Neuron (in vitro differentiated cells): ENCODE data around the gene HORMAD2.
A peak's percentile ranks its signal among the peaks of the same experiment; 100 is the strongest.
"Not testable (repeated sequence)": the region's sequence is repeated elsewhere in the genome, so short reads cannot be mapped to it uniquely, and the experiment has no call there.

Experiments used
- H2AFZ ChIP-seq: one replicate; pipeline ENCODE4 v1.6.1; 2013; ENCODE audit warnings: low read depth, mild to moderate bottlenecking, inconsistent platforms, low read length, moderate library complexity
- H3K27me3 ChIP-seq: one replicate; pipeline ENCODE4 v1.6.1; 2013; ENCODE audit warnings: low read length; ENCODE audit not compliant: insufficient read depth
- H3K36me3 ChIP-seq: one replicate; pipeline ENCODE4 v1.6.1; 2013; ENCODE audit warnings: low read length; ENCODE audit not compliant: insufficient read depth
- H3K4me1 ChIP-seq: one replicate; pipeline ENCODE4 v1.6.1; 2013; ENCODE audit warnings: low read length; ENCODE audit not compliant: insufficient read depth
- H3K4me3 ChIP-seq: 2 replicates; pipeline ENCODE4 v1.5.1; 2013; ENCODE audit warnings: mild to moderate bottlenecking, low read length, moderate library complexity
- H3K9me3 ChIP-seq: one replicate; pipeline ENCODE4 v1.6.1; 2013; ENCODE audit warnings: low read length

The HORMAD2 gene

GRCh38 chr22:30196141-30196879 is 116.0 kb downstream of the HORMAD2 start:
- peak overlapping the region; percentile 63 for H2AFZ ChIP-seq
- H3K4me3 ChIP-seq: peak overlapping the region; percentile 32
- H3K9me3 ChIP-seq: no peaks in the 10 kb centered on the region
- no peaks in the 10 kb centered on the region for H3K27me3 ChIP-seq
- H3K4me1 ChIP-seq: peaks cover 18% of the 10 kb centered on the region
- H3K36me3 ChIP-seq: no peaks in the 10 kb centered on the region

DNA sequence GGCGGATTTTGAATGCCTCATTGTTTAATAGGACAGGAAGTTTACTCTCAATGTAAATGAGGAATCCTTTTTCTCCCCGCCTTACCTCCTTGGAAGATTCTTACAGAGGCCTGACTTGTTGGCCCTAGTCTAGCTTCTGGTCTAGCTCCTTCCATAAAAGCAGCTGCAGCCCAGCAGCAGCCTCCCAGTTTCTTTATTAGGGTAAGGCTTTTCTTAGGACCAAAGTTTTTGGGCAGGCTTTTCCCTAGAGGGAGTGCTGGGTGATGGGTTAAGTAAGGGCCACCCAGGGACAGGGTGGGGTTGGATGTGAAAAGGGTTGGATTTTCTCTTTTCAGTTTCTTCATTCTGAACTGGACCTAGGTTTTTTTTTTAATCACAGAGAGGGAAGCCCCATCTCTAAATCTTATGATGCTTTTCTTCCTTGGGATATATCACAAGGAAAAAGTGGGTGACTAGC is 116.6 kb downstream of the HORMAD2 start:
- Histone ChIP-seq H3K4me3 (peak overlapping the region; percentile 32), H3K27me3 (no peaks in the 10 kb centered on the region), H3K9me3 (no peaks in the 10 kb centered on the region), H2AFZ (peak overlapping the region; percentile 63), H3K36me3 (no peaks in the 10 kb centered on the region), H3K4me1 (peaks cover 18% of the 10 kb centered on the region)

DNA sequence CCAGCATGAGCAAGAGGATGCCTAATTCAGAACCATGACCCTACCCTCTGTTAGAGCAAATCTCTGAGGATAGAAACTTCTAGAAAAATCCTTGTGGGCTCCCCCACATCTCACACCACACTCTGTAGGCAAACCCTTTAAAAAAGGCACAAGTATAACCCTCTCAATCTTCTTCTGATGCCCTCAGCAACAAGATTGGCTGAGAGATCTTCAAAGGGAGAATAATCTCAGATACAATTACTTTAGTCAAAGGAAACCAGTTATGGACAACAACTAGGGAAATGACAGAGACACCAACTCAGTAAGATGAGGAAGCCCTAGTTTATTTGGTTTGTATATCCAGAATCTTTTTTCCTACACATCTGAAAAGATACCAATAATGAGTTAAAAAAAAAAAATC is 117.1 kb downstream of the HORMAD2 start:
- Histone ChIP-seq H3K4me1 (peaks cover 18% of the 10 kb centered on the region), H3K27me3 (no peaks in the 10 kb centered on the region), H2AFZ (no peak overlapping the region), H3K36me3 (no peaks in the 10 kb centered on the region), H3K9me3 (no peaks in the 10 kb centered on the region), H3K4me3 (no peak overlapping the region)

DNA sequence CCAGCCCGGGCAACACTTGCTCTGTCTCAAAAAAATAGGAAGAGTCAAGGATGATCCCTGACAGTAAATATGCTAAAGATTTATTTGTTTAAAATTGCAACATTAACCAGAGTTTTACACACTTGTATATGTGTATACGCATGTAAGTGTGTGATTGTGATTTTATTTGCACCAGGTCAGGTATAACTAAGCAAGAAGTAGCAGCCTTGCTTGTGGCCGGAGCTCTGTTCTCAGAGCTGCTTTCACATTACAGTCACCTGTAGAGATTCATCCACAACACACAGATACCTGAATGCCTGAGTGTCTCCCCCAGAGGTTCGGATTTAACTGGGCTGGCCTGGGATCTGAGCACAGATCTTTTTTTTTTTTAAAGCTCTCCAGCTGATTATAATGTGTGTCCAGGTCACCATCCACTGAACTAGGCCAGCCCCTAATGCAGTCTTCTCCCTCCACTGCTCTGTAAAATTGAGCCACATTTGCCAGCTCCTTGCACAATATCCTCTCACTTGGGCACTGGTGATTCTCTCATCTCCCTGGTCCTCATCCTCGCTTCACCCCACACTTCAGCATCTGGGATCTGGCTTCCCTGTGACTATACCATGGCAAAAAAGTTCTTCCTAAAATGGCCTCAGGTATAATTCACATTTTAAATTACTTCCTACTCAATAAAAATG is 118.0 kb downstream of the HORMAD2 start:
- Histone ChIP-seq H2AFZ (no peak overlapping the region), H3K27me3 (no peaks in the 10 kb centered on the region), H3K9me3 (no peaks in the 10 kb centered on the region), H3K4me3 (no peak overlapping the region), H3K4me1 (peaks cover 18% of the 10 kb centered on the region), H3K36me3 (no peaks in the 10 kb centered on the region)

GRCh38 chr22:30198921-30199320 is 118.7 kb downstream of the HORMAD2 start:
- no peaks in the 10 kb centered on the region for H3K27me3 ChIP-seq
- H3K9me3 ChIP-seq: no peaks in the 10 kb centered on the region
- no peaks in the 10 kb centered on the region for H3K36me3 ChIP-seq
- H2AFZ ChIP-seq: no peak overlapping the region
- H3K4me1 ChIP-seq: peaks cover 18% of the 10 kb centered on the region
- H3K4me3 ChIP-seq: no peak overlapping the region

- not testable (repeated sequence) for H3K36me3 ChIP-seq, H3K4me3 ChIP-seq, H3K9me3 ChIP-seq, H3K27me3 ChIP-seq, H2AFZ ChIP-seq
- peaks cover 16% of the 10 kb centered on the region for H3K4me1 ChIP-seq
Measured at GRCh38 chr22:30200905-30201304, 120.6 kb downstream of the HORMAD2 start.

DNA sequence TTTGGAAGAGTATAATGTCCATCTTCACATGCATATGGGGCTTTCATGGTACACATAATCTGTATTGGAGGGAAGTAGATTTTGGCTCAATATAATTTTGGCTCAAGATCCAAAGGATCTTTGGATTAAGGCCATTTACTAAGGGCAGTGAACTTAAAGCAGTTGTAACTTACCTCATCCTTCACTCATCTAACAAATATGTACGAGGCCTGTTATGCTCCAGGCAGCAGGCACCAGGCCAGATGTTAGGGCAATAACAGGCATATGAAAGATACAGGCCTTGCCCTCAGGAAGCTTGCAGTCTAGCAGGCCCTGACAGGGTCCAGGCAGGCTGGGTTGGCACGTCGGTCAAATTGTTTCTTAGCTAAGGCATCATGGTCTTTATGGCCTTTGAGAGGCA is 121.7 kb downstream of the HORMAD2 start:
- Histone ChIP-seq H3K4me1 (peaks cover 8% of the 10 kb centered on the region), H3K27me3 (no peaks in the 10 kb centered on the region), H2AFZ (no peak overlapping the region), H3K9me3 (no peaks in the 10 kb centered on the region), H3K4me3 (no peak overlapping the region), H3K36me3 (no peaks in the 10 kb centered on the region)

- no peak overlapping the region for H2AFZ ChIP-seq
- H3K36me3 ChIP-seq: no peaks in the 10 kb centered on the region
- no peaks in the 10 kb centered on the region for H3K27me3 ChIP-seq
- H3K4me3 ChIP-seq: no peak overlapping the region
- no peaks in the 10 kb centered on the region for H3K9me3 ChIP-seq
- peaks cover 12% of the 10 kb centered on the region for H3K4me1 ChIP-seq
Measured at GRCh38 chr22:30202531-30203006, 122.3 kb downstream of the HORMAD2 start.

DNA sequence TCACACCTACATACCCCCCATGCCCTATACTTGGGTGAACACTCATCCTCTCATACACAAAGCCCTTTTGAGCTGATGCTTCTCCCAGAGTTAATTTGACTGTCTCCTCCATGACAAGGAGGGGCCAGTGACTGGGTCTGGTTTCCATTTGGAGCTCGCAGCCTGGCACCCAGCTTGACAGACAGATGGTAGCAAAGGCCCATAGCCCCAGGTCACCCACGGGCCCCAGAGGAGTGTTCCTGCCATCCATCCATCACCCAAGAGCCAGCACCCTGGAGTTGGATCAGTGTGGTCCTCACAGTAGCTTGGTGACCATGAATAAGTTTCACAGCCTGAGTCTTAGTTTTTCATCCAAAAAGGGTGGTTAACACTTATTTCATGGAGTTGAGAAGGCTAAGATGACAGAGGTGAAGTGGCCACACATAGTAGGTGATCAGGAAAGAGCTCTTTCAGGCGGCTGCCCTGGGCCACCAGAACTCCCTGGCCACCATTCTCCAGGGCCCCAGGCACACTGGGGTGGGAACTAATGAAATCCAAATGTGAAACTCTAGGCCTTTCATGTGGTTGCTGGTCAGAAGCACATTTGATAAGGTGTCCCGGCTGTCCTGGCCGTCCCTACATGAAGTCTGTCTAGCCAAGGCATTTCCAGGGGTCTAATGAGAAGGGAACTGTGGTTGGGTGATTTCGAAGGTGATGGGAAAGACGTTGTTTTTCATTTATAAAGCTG is 123.9 kb downstream of the HORMAD2 start:
- Histone ChIP-seq H3K36me3 (no peaks in the 10 kb centered on the region), H3K4me1 (peaks cover 16% of the 10 kb centered on the region)

DNA sequence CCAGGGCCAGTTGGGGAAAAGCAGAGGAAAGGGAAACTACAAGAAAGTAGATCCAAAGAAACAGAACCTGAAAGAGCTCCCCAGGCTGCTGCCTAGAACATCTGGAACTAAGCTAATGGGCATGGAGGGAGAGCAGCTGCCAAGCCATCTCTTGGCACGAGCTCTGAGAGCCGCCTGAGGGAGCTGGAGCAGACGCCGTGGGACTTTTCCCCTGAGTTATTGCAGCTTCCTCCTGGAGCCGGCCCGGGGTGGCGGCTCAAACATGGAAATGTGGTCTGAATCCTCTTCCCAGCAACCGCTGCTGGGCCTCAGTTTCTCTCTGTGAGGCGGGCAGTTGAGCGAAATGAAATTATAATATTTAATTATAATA is 124.5 kb downstream of the HORMAD2 start:
- no peaks in the 10 kb centered on the region for H3K9me3 ChIP-seq
- no peaks in the 10 kb centered on the region for H3K36me3 ChIP-seq
- no peak overlapping the region for H3K4me3 ChIP-seq
- peaks cover 16% of the 10 kb centered on the region for H3K4me1 ChIP-seq
- H2AFZ ChIP-seq: no peak overlapping the region
- H3K27me3 ChIP-seq: no peaks in the 10 kb centered on the region

More for the DNA sequence above, 123.9 kb downstream of the HORMAD2 start:
- no peaks in the 10 kb centered on the region for H3K9me3 ChIP-seq
- no peak overlapping the region for H2AFZ ChIP-seq
- H3K4me3 ChIP-seq: no peak overlapping the region
- no peaks in the 10 kb centered on the region for H3K27me3 ChIP-seq

GRCh38 chr22:30205281-30206115 is 125.2 kb downstream of the HORMAD2 start:
- Histone ChIP-seq H2AFZ (no peak overlapping the region), H3K36me3 (no peaks in the 10 kb centered on the region), H3K4me1 (peaks cover 16% of the 10 kb centered on the region), H3K9me3 (no peaks in the 10 kb centered on the region), H3K27me3 (no peaks in the 10 kb centered on the region), H3K4me3 (no peak overlapping the region)

- Histone ChIP-seq H3K9me3 (no peaks in the 10 kb centered on the region), H2AFZ (no peak overlapping the region), H3K36me3 (no peaks in the 10 kb centered on the region), H3K4me1 (peaks cover 16% of the 10 kb centered on the region), H3K27me3 (no peaks in the 10 kb centered on the region), H3K4me3 (no peak overlapping the region)
Measured at GRCh38 chr22:30206944-30207343, 126.7 kb downstream of the HORMAD2 start.
